Breast epithelium (tissue), 3 donors: Measurements from ENCODE around the gene CFAP65.

ENCODE experiments used
- POLR2AphosphoS5 ChIP-seq, 3 donors: sonication (generic); formaldehyde crosslinking; IDR thresholded peaks; one replicate each; pipeline ENCODE4 v1.6.1; 2017; ENCODE audit warnings: antibody characterized with exemption in 3 of 3
- TF ChIP-seq, protein P1 (sequence below), 3 donors: fragments of 450-650 bp; IDR thresholded peaks; one replicate each; pipeline ENCODE4 v1.5.1; 2016 to 2017; ENCODE audit warnings: antibody characterized with exemption in 3 of 3, mild to moderate bottlenecking in 3 of 3, moderate library complexity in 3 of 3

DNA sequence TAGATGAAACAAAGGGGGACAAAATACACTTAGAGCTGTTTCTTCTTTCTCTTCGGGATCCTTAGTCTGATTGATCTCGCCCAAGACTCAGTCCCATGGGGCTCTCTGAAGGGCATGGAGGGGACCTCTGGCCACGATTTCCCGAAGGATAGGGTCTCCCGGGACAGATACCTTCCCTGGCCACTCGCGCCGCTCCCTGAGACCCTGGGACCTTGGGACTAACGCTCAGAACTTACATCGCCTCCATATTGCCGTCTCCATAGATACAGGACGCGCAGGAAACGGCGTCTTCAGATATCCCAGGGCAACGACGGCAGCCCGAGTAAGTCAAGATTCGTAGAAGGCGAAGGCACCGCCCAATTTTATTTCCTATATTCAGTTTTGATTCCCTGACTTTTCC, at the start of gene CFAP65:
- TF ChIP-seq, protein P1, sequence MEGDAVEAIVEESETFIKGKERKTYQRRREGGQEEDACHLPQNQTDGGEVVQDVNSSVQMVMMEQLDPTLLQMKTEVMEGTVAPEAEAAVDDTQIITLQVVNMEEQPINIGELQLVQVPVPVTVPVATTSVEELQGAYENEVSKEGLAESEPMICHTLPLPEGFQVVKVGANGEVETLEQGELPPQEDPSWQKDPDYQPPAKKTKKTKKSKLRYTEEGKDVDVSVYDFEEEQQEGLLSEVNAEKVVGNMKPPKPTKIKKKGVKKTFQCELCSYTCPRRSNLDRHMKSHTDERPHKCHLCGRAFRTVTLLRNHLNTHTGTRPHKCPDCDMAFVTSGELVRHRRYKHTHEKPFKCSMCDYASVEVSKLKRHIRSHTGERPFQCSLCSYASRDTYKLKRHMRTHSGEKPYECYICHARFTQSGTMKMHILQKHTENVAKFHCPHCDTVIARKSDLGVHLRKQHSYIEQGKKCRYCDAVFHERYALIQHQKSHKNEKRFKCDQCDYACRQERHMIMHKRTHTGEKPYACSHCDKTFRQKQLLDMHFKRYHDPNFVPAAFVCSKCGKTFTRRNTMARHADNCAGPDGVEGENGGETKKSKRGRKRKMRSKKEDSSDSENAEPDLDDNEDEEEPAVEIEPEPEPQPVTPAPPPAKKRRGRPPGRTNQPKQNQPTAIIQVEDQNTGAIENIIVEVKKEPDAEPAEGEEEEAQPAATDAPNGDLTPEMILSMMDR (IDR thresholded peaks at IDR 0.05): no peak
- TF ChIP-seq POLR2AphosphoS5 (IDR thresholded peaks at IDR 0.05): no peak
